IMR-90 (cell line): ENCODE measurements around the gene CLNK. TPM values are rescaled to one million over a fixed set of nuclear protein-coding genes. Genes with fewer than 3 reads are reported as not detected.
"Not testable (repeated sequence)": the region's sequence is repeated elsewhere in the genome, so short reads cannot be mapped to it uniquely, and the experiment has no call there.

Source experiments
- ATAC-seq: fragments of 200-7000 bp; cut with Tn5 transposase; 2 replicates; pipeline ENCODE4 v1.9.1; 2020; ENCODE audit warnings: low read depth, mild to moderate bottlenecking, moderate library complexity
- BruUV-seq: library from RNA; stranded (reverse); fragments of 400-500 nt; replicated peaks from 2 replicates; lab custom pipeline; 2021; lab: Mats Ljungman, UMichigan
- CTCF ChIA-PET: fragments of 300-600 bp; formaldehyde crosslinking; extraction: SDS; loops from one replicate; lab custom pipeline; 2021; ENCODE audit warnings: antibody characterized with exemption; lab: Yijun Ruan, JAX
- POLR2A ChIA-PET: fragments of 300-600 bp; sonication (Branson Sonifier 250); formaldehyde crosslinking; loops from one replicate; lab custom pipeline; 2022; ENCODE audit warnings: antibody characterized with exemption; ENCODE audit not compliant: unreplicated experiment; lab: Charles Lee
- DNase-seq: peaks from one replicate; pipeline ENCODE4 v3.0.0; 2013
- H2AFZ ChIP-seq: replicated peaks from 2 replicates; pipeline ENCODE3; 2013; ENCODE audit warnings: low read length, mild to moderate bottlenecking; ENCODE audit not compliant: poor library complexity
- H2AK5ac ChIP-seq: 2 replicates; pipeline ENCODE4 v1.6.1; 2013; ENCODE audit warnings: low read depth, low read length, inconsistent platforms
- H2AK9ac ChIP-seq: replicated peaks from 2 replicates; pipeline ENCODE3; 2013; ENCODE audit warnings: mild to moderate bottlenecking, low read depth, low read length, moderate library complexity; ENCODE audit not compliant: poor library complexity
- H2BK120ac ChIP-seq: 2 replicates; pipeline ENCODE4 v1.6.1; 2013; ENCODE audit warnings: low read depth, low read length, inconsistent platforms
- H2BK15ac ChIP-seq: 3 replicates; pipeline ENCODE4 v1.6.1; 2013; ENCODE audit warnings: low read depth, low read length, inconsistent platforms
- H2BK20ac ChIP-seq: 2 replicates; pipeline ENCODE4 v1.6.1; 2013; ENCODE audit warnings: low read depth, mild to moderate bottlenecking, inconsistent platforms, low read length, moderate library complexity
- H2BK5ac ChIP-seq: 2 replicates; pipeline ENCODE4 v1.6.1; 2013; ENCODE audit warnings: mild to moderate bottlenecking, low read depth, low read length, inconsistent platforms; ENCODE audit not compliant: poor library complexity, severe bottlenecking
- H3K14ac ChIP-seq: replicated peaks from 2 replicates; pipeline ENCODE4 v1.6.1; 2013; ENCODE audit warnings: low read depth, low read length, inconsistent platforms
- H3K18ac ChIP-seq: 2 replicates; pipeline ENCODE4 v1.6.1; 2013; ENCODE audit warnings: low read depth, low read length, control low read depth
- H3K23ac ChIP-seq: 2 replicates; pipeline ENCODE4 v1.6.1; 2013; ENCODE audit warnings: low read depth, low read length, inconsistent platforms
- H3K27ac ChIP-seq: 2 replicates; pipeline ENCODE4 v1.5.1; 2013; ENCODE audit warnings: mild to moderate bottlenecking, control low read depth, low read length; ENCODE audit not compliant: insufficient read depth
- H3K27me3 ChIP-seq: 2 replicates; pipeline ENCODE4 v1.6.1; 2013; ENCODE audit warnings: low read length; ENCODE audit not compliant: control insufficient read depth, insufficient read depth
- H3K36me3 ChIP-seq: 2 replicates; pipeline ENCODE4 v1.6.1; 2013; ENCODE audit warnings: low read length, mixed read lengths; ENCODE audit not compliant: control insufficient read depth, insufficient read depth
- H3K4ac ChIP-seq: 2 replicates; pipeline ENCODE4 v1.6.1; 2013; ENCODE audit warnings: low read depth, low read length, inconsistent platforms
- H3K4me1 ChIP-seq: 2 replicates; pipeline ENCODE4 v1.6.1; 2013; ENCODE audit warnings: low read length, mixed read lengths; ENCODE audit not compliant: control insufficient read depth, insufficient read depth
- H3K4me2 ChIP-seq: 2 replicates; pipeline ENCODE4 v1.6.1; 2013; ENCODE audit warnings: low read depth, mild to moderate bottlenecking, control low read depth, low read length, moderate library complexity
- H3K4me3 ChIP-seq: 2 replicates; pipeline ENCODE4 v1.5.1; 2013; ENCODE audit warnings: low read depth, mild to moderate bottlenecking, control low read depth, low read length, moderate library complexity; ENCODE audit not compliant: insufficient read depth
- H3K56ac ChIP-seq: 2 replicates; pipeline ENCODE4 v1.6.1; 2013; ENCODE audit warnings: low read length, inconsistent platforms; ENCODE audit not compliant: insufficient read depth; ENCODE audit errors: extremely low read depth
- H3K79me1 ChIP-seq, 2 experiments: 2 replicates each; pipeline ENCODE4 v1.6.1; 2013; ENCODE audit warnings: low read length in 2 of 2, inconsistent platforms in 1 of 2, low read depth in 1 of 2
- H3K9ac ChIP-seq: 2 replicates; pipeline ENCODE4 v1.6.1; 2013; ENCODE audit warnings: low read depth, low read length, control low read depth
- H3K9me1 ChIP-seq: 2 replicates; pipeline ENCODE4 v1.6.1; 2013; ENCODE audit warnings: low read length, inconsistent platforms; ENCODE audit not compliant: insufficient read depth
- H3K9me3 ChIP-seq: 2 replicates; pipeline ENCODE4 v1.6.1; 2013; ENCODE audit warnings: low read length; ENCODE audit not compliant: control insufficient read depth, insufficient read depth
- H4K20me1 ChIP-seq: 2 replicates; pipeline ENCODE4 v1.6.1; 2013; ENCODE audit warnings: low read length, inconsistent platforms; ENCODE audit not compliant: insufficient read depth
- H4K5ac ChIP-seq: 2 replicates; pipeline ENCODE4 v1.6.1; 2013; ENCODE audit warnings: mild to moderate bottlenecking, low read depth, low read length, control low read depth
- H4K8ac ChIP-seq, 2 experiments: 2 replicates each; pipeline ENCODE4 v1.6.1; 2013; ENCODE audit warnings: low read depth in 2 of 2, low read length in 2 of 2, control low read depth in 1 of 2, inconsistent platforms in 1 of 2
- H4K91ac ChIP-seq: 2 replicates; pipeline ENCODE4 v1.6.1; 2013; ENCODE audit warnings: low read depth, low read length, inconsistent platforms; ENCODE audit not compliant: insufficient read depth
- WGBS, 2 experiments: methylation state at CpG; one replicate each; pipeline versions ENCODE4 v1.1.5 to v1.1.7; 2013; ENCODE audit warnings: missing lambda C conversion rate in 2 of 2; ENCODE audit not compliant: insufficient read length in 1 of 2; ENCODE audit errors: extremely low coverage in 2 of 2; 5-methylcytosine and 5-hydroxymethylcytosine counted together
- dilution Hi-C: fragments of 300-500 bp; cut with HindIII; formaldehyde crosslinking; loops from one replicate; pipeline ENCODE4 v1.14.3; 2018; ENCODE audit warnings: low sequenced_read_pairs; ENCODE audit not compliant: unreplicated experiment
- in situ Hi-C: fragments of 300-500 bp; cut with MboI; formaldehyde crosslinking; loops from 3 replicates; pipeline ENCODE4 v1.14.3; 2019; ENCODE audit warnings: low sequenced_read_pairs, inconsistent platforms, mixed read lengths
- intact Hi-C: fragments of 100-400 bp; cut with micrococcal nuclease; formaldehyde crosslinking; loops from 2 replicates; pipeline ENCODE4 v1.10.0; 2022
- polyA plus RNA-seq, 3 experiments: library from polyadenylated mRNA; depleted of rRNA; stranded (reverse); fragments of >200 nt; gene quantifications; 2 replicates each; pipeline ENCODE4 v1.2.3, GENCODE V29; 2012; ENCODE audit warnings: low replicate concordance in 1 of 3
- total RNA-seq: library from RNA; depleted of rRNA; stranded (reverse); fragments of >200 nt; gene quantifications from 2 replicates; pipeline ENCODE4 v1.2.3, GENCODE V29; 2012

CLNK gene
- total and polyA plus RNA-seq, 2 of the 4 experiments (the other 2 are of a cell fraction), result not detected

DNA sequence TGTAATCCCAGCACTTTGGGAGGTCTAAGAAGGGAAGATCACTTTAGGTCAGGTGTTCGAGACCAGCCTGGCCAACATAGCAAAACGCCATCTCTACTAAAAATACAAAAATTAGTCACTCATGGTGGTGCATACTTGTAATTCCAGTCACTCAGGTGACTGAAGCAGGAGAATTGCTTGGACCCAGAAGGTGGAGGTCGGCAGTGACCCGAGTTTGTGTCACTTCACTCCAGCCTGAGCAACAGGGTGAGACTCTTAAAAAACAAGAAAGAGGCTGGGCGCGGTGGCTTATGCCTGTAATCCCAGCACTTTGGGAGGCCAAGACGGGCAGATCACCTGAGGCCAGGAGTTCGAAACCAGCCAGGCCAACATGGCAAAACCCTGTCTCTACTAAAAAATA, 69.6 kb downstream of the CLNK start:
- H3K27ac ChIP-seq, H3K36me3 ChIP-seq, H4K91ac ChIP-seq, H2BK15ac ChIP-seq, H3K4me3 ChIP-seq, H3K27me3 ChIP-seq, H3K4ac ChIP-seq, H2BK5ac ChIP-seq, dilution Hi-C loops, H2AFZ ChIP-seq, H2AK9ac ChIP-seq, H3K4me1 ChIP-seq, H3K79me1 ChIP-seq, intact Hi-C loops, H3K23ac ChIP-seq, H4K20me1 ChIP-seq, H3K9me3 ChIP-seq, H2AK5ac ChIP-seq, H3K18ac ChIP-seq, H3K4me2 ChIP-seq, H2BK120ac ChIP-seq, H3K9ac ChIP-seq, in situ Hi-C loops, H4K5ac ChIP-seq, CTCF ChIA-PET, H4K8ac ChIP-seq, H2BK20ac ChIP-seq, H3K56ac ChIP-seq, BruUV-seq, ATAC-seq, DNase-seq, POLR2A ChIA-PET, H3K14ac ChIP-seq: not testable (repeated sequence)
- WGBS, 2 experiments, result 100% methylated on average over 4 of the region's 8 CpGs; no CpG with 5 or more reads in 1 of the 2 experiments
- H3K9me1 ChIP-seq, result peaks cover 11% of the 10 kb centered on the region
